Prostate gland (tissue), 2 donors: ENCODE results near the gene ALDH3A2. TPM values are rescaled to one million over a fixed set of nuclear protein-coding genes. Genes with fewer than 3 reads are reported as not detected.
A peak's percentile ranks its signal among the peaks of the same experiment; 100 is the strongest.

Source experiments
- DNase-seq: peaks from one replicate; pipeline ENCODE4 v3.0.0-alpha.2; 2019; ENCODE audit warnings: low spot score
- H3K27ac ChIP-seq, 2 donors: fragments of 200-600 bp; sonication (generic); 2 replicates each; pipeline ENCODE4 v1.5.1; 2017 to 2019
- H3K27me3 ChIP-seq: fragments of 200-600 bp; sonication (generic); replicated peaks from 2 replicates; pipeline ENCODE4 v1.5.1; 2019; ENCODE audit not compliant: insufficient read depth
- H3K36me3 ChIP-seq, 2 donors: fragments of 200-600 bp; sonication (generic); 1 replicate in 1 of 2; 2 replicates in 1 of 2; pipeline versions ENCODE4 v1.5.1 to v1.8.1; 2017 to 2019
- H3K4me1 ChIP-seq: fragments of 200-600 bp; sonication (generic); replicated peaks from 2 replicates; pipeline ENCODE4 v1.5.1; 2019
- H3K4me3 ChIP-seq, 2 donors: fragments of 200-600 bp; sonication (generic); 2 replicates each; pipeline ENCODE4 v1.5.1; 2017 to 2019
- H3K9me3 ChIP-seq: fragments of 200-600 bp; sonication (generic); 2 replicates; pipeline ENCODE4 v1.5.1; 2017
- POLR2A ChIP-seq: fragments of 450-650 bp; IDR thresholded peaks from one replicate; pipeline ENCODE4 v1.6.1; 2016; ENCODE audit warnings: antibody characterized with exemption, mild to moderate bottlenecking
- POLR2AphosphoS5 ChIP-seq: sonication (generic); formaldehyde crosslinking; IDR thresholded peaks from one replicate; pipeline ENCODE4 v1.6.1; 2017; ENCODE audit warnings: antibody characterized with exemption
- WGBS: methylation state at CpG from one replicate; pipeline ENCODE4 v1.1.5; 2018; 5-methylcytosine and 5-hydroxymethylcytosine counted together
- intact Hi-C: fragments of 100-400 bp; cut with DNase I; formaldehyde crosslinking; loops from one replicate; pipeline ENCODE4 v1.14.2; 2022
- total RNA-seq, 2 donors: library from RNA; depleted of rRNA; stranded (reverse); fragments of >200 nt; gene quantifications; one replicate each; pipeline ENCODE4 v1.1.0, GENCODE V29; 2016
- TF ChIP-seq, protein P1 (sequence below), 4 experiments: fragments of 200-600 bp in 2 of 4; fragments of 450-650 bp in 2 of 4; sonication (generic) in 2 of 4; IDR thresholded peaks; 1 replicate in 3 of 4; 2 replicates in 1 of 4; pipeline ENCODE4 v1.5.1; 2016 to 2019; ENCODE audit warnings: antibody characterized with exemption in 4 of 4, mild to moderate bottlenecking in 2 of 4, moderate library complexity in 2 of 4

Gene ALDH3A2
- total RNA-seq, 2 donors from 2014 or later, result 202 to 357 TPM

DNA sequence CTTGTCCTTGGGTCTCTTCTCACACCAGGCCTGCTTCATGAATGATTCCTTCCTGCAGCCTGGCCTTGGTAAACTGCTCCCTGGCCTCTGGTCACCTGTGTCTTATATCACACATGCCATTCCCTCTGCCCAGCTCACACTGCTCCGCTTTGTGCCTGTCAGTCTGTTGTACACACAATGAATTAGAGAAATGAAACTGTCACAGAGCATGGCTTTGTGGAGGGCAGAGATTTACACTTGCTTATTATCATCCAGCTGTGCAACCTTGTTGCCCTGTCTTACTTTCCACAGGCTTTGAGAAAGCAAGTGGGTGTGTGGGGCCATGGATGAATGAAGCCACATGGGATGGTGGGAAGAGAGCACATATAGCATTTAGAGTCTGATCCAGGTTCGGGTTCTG is 22.4 kb downstream of the ALDH3A2 start:
- H3K4me1 ChIP-seq, result no peaks in the 10 kb centered on the region
- no peaks in the 10 kb centered on the region for H3K27me3 ChIP-seq
- peaks cover 0 to 3% of the 10 kb centered on the region in 2 donors for H3K36me3 ChIP-seq
- TF ChIP-seq, protein P1, sequence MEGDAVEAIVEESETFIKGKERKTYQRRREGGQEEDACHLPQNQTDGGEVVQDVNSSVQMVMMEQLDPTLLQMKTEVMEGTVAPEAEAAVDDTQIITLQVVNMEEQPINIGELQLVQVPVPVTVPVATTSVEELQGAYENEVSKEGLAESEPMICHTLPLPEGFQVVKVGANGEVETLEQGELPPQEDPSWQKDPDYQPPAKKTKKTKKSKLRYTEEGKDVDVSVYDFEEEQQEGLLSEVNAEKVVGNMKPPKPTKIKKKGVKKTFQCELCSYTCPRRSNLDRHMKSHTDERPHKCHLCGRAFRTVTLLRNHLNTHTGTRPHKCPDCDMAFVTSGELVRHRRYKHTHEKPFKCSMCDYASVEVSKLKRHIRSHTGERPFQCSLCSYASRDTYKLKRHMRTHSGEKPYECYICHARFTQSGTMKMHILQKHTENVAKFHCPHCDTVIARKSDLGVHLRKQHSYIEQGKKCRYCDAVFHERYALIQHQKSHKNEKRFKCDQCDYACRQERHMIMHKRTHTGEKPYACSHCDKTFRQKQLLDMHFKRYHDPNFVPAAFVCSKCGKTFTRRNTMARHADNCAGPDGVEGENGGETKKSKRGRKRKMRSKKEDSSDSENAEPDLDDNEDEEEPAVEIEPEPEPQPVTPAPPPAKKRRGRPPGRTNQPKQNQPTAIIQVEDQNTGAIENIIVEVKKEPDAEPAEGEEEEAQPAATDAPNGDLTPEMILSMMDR (IDR thresholded peaks at IDR 0.05), result no peak
- TF ChIP-seq POLR2AphosphoS5 (no peak), POLR2A (no peak)
- H3K27ac ChIP-seq, result no peak overlapping the region
- WGBS, result 82% methylated on average over 2 of the region's 2 CpGs
- no peak for DNase-seq
- intact Hi-C loops, result no loop called here
- no peaks in the 10 kb centered on the region for H3K9me3 ChIP-seq
- no peak overlapping the region for H3K4me3 ChIP-seq

DNA sequence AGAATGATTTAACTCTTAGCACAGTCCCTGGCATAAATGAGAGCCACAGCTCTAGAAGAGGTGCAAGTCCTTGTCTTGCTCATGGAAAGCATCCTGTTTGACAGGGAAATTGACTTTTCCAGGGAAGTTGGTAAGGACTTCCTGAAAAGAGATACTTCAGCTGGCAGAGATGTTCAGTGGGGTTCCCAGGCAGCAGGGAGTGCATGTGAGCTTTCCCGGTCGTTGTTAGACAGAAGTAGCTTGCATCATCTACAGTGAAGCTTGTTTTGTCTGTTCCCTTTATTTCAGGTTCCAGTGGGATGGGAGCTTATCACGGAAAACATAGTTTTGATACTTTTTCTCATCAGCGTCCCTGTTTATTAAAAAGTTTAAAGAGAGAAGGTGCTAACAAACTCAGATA is 22.9 kb downstream of the ALDH3A2 start:
- H3K36me3 ChIP-seq, result peaks cover 0 to 3% of the 10 kb centered on the region in 2 donors
- H3K4me3 ChIP-seq, result no peak overlapping the region
- WGBS, result 77% methylated on average over 4 of the region's 4 CpGs
- no peaks in the 10 kb centered on the region for H3K9me3 ChIP-seq
- TF ChIP-seq POLR2A (no peak), POLR2AphosphoS5 (no peak)
- TF ChIP-seq, protein P1 (IDR thresholded peaks at IDR 0.05), result no peak
- no peaks in the 10 kb centered on the region for H3K27me3 ChIP-seq
- no peaks in the 10 kb centered on the region for H3K4me1 ChIP-seq
- intact Hi-C loops, result no loop called here
- peak overlapping the region in 1 of 2 donors; percentile 11 for H3K27ac ChIP-seq
- no peak for DNase-seq

DNA sequence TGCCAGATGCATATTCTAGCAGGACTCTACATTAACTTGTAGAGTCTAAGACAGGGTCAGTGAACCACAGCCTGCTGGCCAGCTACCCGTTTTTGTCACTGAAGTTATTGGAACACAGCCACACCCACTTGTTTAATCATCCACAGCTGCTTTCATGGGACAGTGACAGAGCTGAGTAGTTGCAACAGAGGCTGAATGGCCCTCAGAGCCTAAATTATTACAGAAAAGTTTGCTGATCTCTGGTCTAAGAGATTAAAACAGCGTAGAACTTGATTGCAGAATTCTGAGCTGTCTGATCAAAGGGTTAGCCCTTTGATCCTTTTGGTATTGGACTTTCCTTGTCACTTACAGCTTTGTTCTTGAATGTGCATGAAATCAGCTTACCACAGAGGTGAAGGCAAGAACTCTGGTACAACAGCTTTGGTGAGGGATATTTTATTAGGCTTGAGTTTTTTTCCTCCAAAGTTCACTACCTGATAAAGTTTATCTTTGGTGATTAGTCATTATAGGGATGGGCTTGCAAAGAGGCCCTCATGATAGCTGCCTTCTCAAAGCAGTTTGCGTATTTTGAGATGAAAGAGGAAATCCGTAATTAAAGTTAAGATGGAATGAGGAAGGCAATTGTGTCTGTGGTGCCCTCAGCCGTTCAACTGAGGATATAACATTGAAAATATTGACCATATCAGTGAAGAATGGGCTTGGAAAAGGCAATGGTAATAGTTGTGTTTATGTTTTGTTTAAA is 23.6 kb downstream of the ALDH3A2 start:
- Histone ChIP-seq H3K27ac (peak overlapping the region; percentile 11 to 37), H3K36me3 (peaks cover 0 to 3% of the 10 kb centered on the region in 2 donors), H3K27me3 (no peaks in the 10 kb centered on the region), H3K4me1 (no peaks in the 10 kb centered on the region), H3K9me3 (no peaks in the 10 kb centered on the region), H3K4me3 (no peak overlapping the region)
- TF ChIP-seq POLR2AphosphoS5, result no peak
- TF ChIP-seq, protein P1 (IDR thresholded peaks at IDR 0.05), result peak in 2 of 4 experiments; percentile 7 to 34
- TF ChIP-seq POLR2A, result no peak
- intact Hi-C loops, result no loop called here
- peak; percentile 50 for DNase-seq
- 59% methylated on average over 5 of the region's 5 CpGs for WGBS

DNA sequence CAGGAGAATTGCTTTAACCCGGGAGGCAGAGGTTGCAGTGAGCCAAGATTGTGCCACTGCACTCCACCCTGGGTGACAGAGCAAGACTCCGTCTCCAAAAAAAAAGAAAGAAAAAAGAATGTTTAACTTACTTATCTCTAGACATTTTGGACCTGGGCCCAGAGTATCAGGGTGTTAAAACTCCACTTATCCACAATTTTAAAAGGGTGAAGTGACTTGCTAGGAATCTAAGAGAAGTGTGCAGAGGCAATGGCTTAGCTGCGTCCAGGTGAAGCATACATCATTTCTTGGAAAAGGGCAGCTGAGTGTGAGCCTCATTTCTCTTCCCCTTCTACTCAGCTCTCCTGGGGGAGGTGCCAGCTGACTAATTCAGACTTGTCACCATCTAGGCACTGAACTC is 25.1 kb downstream of the ALDH3A2 start:
- no peak overlapping the region for H3K27ac ChIP-seq
- no peak for DNase-seq
- H3K36me3 ChIP-seq, result peaks cover 0 to 3% of the 10 kb centered on the region in 2 donors
- H3K27me3 ChIP-seq, result no peaks in the 10 kb centered on the region
- intact Hi-C loops, result no loop called here
- WGBS, result 58% methylated on average over 3 of the region's 3 CpGs
- no peaks in the 10 kb centered on the region for H3K9me3 ChIP-seq
- no peaks in the 10 kb centered on the region for H3K4me1 ChIP-seq
- no peak for TF ChIP-seq POLR2A
- TF ChIP-seq, protein P1 (IDR thresholded peaks at IDR 0.05), result no peak
- no peak for TF ChIP-seq POLR2AphosphoS5
- H3K4me3 ChIP-seq, result no peak overlapping the region

DNA sequence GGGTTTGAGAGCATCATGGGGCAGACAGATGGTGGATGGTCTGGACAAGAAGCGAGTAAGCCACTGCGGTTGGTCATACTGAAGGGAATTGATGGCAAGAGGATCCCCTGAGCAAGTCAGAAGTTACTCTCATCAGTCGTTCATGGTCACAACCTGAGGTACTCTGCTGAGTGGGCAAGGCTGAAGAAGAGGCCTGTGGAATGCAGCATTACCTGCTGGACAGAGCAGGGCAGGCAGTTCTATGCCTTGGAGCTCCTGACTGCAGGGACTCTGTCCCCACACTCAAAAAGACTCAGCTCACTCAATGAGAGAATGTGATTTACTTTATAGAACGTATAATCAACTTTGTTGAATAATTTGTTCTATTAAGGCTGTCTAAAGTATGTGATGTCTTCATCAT is 28.3 kb downstream of the ALDH3A2 start:
- intact Hi-C loops, result no loop called here

More for the DNA sequence above, 28.3 kb downstream of the ALDH3A2 start:
- Histone ChIP-seq H3K36me3 (peaks cover 0 to 2% of the 10 kb centered on the region in 2 donors), H3K9me3 (no peaks in the 10 kb centered on the region), H3K27ac (no peak overlapping the region), H3K4me3 (no peak overlapping the region), H3K4me1 (no peaks in the 10 kb centered on the region), H3K27me3 (no peaks in the 10 kb centered on the region)
- DNase-seq, result no peak
- 85% methylated on average over 4 of the region's 4 CpGs for WGBS
- TF ChIP-seq, protein P1 (IDR thresholded peaks at IDR 0.05), result no peak
- TF ChIP-seq POLR2AphosphoS5 (no peak), POLR2A (no peak)
